Cerebellar cortex (tissue), 1 donor: ENCODE results near the gene ZNF169.
"Not testable (repeated sequence)": the region's sequence is repeated elsewhere in the genome, so short reads cannot be mapped to it uniquely, and the experiment has no call there.

Experiments
- DNase-seq: peaks from one replicate; pipeline ENCODE4 v3.0.0-alpha.2; 2015; ENCODE audit warnings: low spot score

Gene ZNF169

GRCh38 chr9:94259077-94259862, at the start of gene ZNF169:
Gene ZNF169, plus strand, starts transcription at chr9:94259298. Its CDS starts 19,515 bp downstream, at chr9:94278813.
- DNase-seq, result peak; percentile 87

DNA sequence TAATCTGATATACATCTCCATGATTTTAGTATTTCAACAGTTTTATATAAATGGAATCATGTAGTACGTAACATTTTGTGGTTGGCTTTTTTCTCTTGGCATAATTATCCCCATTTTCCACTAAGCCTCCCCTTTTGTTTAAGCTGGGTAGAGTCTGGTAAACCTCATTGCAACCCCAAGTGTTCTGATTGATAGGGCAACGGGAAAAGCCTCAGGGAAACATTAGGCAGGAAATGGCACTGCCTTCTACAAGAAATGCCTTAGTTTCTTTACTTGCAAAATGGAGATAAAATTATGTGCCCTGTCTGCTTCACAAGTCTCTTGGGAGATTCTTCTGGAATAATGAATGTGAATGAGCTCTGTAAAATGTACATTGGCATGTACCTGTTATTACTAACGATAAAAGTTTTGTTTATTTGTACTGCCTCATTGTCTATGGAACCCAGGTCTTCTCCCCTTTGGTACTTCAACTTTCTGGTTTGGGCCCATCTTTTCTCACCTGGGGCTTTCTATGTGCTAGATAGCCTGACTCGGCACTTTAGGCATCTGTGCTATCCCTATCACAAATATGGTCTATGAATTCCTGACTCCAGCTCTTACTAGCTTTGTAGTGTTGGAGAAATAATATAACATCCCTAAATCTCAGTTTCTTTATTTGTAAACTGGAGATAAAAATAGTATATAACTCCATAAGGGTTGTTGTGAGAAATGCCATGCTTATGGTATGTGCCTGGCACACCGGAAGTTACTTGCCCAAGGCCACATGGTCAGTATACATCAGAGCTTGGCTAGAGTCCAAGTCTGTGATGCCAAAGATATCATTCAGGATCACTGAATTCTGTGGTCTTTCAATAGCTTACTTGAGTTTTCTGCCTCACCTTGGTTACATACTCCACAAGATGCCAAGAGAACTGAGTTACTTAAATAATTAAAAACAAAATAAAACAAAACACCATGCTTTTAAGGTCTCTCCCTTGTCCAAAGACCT, 48.2 kb upstream of the ZNF169 start:
- DNase-seq, result no peak

- no peak for DNase-seq
Measured at GRCh38 chr9:94212091-94212490, 47.0 kb upstream of the ZNF169 start.

DNA sequence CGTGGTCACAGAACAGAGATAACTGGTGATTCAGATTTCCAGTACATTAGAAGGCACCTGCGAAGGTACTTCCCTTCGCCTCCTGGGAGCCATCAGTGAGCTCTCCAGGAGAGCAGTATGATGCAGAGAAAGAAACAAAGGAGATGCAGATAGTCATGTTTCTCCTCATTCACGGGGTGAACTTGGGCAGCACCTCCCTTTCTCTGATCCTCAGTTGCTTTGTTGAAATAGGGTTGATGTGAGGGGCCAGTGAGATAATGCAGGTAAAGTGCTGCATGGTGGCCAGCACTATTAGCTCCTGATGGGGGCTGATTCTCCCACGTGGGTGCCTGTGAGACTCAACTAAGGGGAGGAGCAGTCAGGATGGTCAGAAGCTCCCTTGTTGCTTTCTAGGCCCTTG, 46.6 kb upstream of the ZNF169 start:
- DNase-seq, result no peak

DNA sequence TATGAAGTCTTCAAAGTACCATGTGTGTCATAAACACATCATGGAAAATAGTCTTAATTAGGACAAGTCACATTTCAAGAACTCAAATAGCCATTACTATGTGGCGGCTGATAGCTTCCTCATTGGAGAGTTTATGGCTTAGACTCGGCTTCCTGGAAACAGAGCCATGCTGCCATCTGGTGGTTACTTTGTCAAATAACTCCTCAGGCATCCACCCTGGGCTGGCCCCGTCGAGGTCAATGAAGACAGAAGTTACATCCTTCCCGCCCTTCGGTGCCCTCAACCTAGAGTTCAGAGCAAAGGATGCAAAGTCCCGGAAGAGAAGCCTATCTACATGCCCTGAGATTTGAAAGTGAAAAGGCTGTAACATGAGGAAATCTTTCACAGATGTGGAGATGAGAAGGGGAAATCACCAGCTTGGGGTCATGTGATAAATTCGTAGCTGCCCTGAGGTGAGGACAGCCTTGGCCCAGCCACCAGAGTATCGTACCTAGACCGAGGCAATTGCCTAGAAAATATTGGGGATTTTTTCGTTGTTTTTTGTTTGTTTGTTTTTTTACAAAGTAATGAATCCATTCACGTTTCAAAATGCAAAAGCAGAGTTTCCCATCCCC, 45.5 kb upstream of the ZNF169 start:
- DNase-seq, result peak; percentile 84

DNA sequence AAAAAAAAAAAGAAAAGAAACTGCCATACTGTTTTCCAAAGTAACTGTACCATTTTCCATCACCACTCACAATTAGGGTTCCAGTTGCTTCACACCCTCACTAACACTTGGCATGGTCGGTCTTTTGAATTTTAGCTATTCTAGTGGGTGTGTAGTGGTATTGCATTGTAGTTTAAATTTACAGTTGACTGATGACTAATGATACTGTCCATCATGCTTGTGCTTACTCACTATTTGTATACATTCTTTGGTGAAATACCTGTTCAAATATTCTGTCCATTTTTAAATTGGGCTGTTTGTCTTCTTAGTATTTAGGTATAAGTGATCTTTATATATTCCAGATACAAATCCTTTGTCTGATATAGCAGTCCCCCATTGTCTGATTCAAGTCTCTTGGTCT, 36.2 kb upstream of the ZNF169 start:
- no peak for DNase-seq

DNA sequence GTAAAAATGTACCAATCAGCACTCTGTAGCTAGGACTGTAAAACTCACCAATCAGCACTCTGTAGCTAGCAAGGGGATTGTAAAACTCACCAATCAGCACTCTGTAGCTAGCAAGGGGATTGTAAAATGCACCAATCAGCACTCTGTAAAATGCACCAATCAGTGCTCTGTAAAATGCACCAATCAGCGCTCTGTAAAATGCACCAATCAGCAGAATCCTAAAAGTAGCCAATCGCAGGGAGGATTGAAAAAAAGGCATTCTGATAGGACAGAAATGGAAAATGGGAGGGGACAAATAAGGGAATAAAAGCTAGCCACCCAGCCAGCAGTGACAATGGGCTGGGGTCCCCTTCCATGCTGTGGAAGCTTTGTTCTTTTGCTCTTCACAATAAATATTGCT, 33.7 kb upstream of the ZNF169 start:
- not testable (repeated sequence) for DNase-seq

DNA sequence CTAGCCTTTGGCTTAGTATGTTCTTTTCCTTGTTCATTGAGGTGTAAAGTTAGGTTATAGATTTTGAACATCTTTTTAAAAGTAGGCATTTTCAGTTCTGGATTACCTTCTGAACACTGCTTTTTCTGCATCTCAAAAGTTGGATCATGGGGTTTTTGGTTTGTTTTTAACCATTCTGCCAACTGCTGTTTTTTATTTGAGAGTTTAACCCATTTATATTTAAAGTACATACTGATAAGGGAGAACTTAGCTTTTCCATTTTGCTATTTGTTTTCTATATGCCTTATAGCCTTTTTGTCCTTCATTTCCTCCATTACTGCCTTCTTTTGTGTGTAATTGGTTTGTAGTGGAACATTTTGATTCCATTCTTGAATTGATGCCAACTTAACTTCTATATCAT, 30.5 kb upstream of the ZNF169 start:
- no peak for DNase-seq

GRCh38 chr9:94232428-94232827, 26.7 kb upstream of the ZNF169 start:
- no peak for DNase-seq

- DNase-seq, result not testable (repeated sequence)
Measured at GRCh38 chr9:94241098-94241497, 18.0 kb upstream of the ZNF169 start.

- no peak for DNase-seq
Measured at GRCh38 chr9:94245651-94246050, 13.4 kb upstream of the ZNF169 start.

GRCh38 chr9:94250456-94250855, 8.6 kb upstream of the ZNF169 start:
- DNase-seq, result no peak

- no peak for DNase-seq
Measured at GRCh38 chr9:94256007-94256406, 3.1 kb upstream of the ZNF169 start.

GRCh38 chr9:94265626-94266402, 6.7 kb downstream of the ZNF169 start:
- not testable (repeated sequence) for DNase-seq

- DNase-seq, result no peak
Measured at GRCh38 chr9:94269264-94269663, 10.2 kb downstream of the ZNF169 start.

- no peak for DNase-seq
Measured at GRCh38 chr9:94270009-94270408, 10.9 kb downstream of the ZNF169 start.

DNA sequence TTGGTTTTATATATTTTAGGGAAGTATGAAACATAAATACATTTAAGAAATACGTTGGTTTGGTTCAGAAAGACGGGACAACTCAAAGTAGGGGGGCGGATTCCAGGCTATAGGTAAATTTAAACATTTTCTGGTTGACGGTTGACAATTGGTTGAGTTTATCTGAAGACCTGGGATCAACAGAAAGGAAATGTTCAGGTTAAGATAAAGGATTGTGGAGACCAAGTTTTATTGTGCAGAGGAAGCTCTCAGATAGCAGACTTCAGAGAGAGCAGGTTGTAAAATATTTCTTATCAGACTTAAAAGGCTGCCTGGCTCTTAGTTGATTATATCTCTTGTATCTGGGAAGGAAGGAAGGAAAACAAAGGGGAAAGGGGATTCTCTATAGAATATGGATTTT, 17.9 kb downstream of the ZNF169 start:
- not testable (repeated sequence) for DNase-seq

DNA sequence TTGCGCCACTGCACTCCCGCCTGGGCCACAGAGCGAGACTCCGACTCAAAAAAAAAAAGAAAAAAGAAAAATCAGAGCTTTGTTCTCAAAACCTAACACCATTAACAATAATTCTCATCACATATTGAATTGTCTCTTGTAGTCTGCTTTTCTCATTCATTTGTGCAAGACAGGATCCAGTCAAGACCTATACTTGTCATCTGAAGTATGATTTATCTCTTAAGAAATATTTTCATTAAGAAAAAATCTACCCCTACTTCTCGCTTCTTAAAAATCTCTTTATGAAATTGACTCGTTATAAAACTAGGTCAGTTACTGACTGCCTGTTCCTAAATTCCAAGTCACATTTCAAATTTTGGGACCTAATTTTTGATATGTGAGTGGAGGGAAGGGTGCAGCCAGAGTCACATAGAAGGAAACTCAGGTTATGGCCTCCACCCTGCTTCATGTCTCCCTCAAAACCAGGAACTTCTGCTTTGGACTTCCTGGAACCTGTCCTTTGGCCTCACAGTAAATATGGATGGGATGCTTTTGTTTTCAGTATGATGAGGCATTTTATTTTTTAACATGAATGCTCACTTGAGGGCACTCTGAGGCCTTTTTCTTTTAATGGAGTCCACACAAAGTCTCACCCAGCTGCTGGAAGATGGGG, 18.9 kb downstream of the ZNF169 start:
- no peak for DNase-seq

DNA sequence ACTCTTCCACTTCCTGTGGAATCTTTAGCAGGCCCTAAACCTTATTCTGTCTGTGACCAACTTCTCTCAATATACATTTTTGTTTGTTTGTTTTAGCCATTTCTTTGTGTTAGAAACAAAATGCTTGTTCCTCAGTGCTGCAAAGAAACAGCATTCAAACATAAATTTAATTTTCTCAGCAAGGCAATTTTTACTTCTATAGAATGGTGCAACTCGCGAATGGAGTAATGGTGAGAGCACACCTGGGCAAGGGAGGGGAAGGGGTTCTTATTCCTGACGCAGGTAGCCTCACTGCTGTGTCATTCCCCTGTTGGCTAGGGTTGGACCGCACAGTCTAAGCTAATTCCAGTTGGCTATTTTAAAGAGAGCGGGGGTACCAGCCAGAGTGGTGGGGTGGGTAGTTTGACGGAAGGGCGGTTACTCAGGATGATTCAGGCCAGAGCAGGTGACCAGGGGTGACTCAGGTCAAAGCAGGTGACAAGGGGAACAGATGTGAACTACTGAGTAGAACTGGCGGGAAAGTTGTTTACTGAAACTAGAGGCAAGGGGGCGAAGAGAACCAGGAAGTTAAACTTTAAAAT, 21.4 kb downstream of the ZNF169 start:
- DNase-seq, result no peak

- DNase-seq, result no peak
Measured at GRCh38 chr9:94281101-94281500, 22.0 kb downstream of the ZNF169 start.

DNA sequence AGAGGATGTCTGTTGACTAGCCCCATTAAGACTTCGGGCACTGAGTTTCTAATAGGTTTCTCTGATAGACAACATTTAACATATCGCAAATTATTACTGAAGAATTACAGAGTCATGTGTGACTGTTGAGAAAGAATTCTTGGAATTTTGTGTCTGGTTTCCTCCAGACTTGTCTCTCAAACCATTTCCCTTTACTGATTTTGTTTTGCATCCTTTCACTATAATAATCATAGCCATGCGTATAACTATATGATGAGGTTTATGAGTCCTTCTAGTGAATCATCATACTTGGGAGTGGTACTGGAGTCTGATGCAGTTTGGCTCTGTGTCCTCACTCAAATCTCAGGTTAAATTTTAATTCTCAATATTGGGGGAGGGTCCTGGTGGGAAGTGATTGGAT, 27.0 kb downstream of the ZNF169 start:
- DNase-seq, result no peak
